ENCODE results near the gene TENT5C. TPM values are rescaled to one million over a fixed set of nuclear protein-coding genes. Genes with fewer than 3 reads are reported as not detected.

TENT5C gene
- total RNA-seq, 2 donors from 2014 or later: 17.0 to 20.1 TPM

- no peak overlapping the region for H3K4me3 ChIP-seq
- no peaks in the 10 kb centered on the region for H3K4me1 ChIP-seq
- peaks cover 11% of the 10 kb centered on the region for H3K36me3 ChIP-seq
- no peak overlapping the region for H3K27ac ChIP-seq
- TF ChIP-seq CTCF (IDR thresholded peaks at IDR 0.05): no peak
- DNase-seq (ENCODE audit: low spot score): no peak
- no peaks in the 10 kb centered on the region for H3K9me3 ChIP-seq
- H3K27me3 ChIP-seq: no peaks in the 10 kb centered on the region
Observed at GRCh38 chr1:117623141-117623540, 17.3 kb downstream of the TENT5C start.

- no peak for TF ChIP-seq CTCF (IDR thresholded peaks at IDR 0.05)
- no peak for DNase-seq (ENCODE audit: low spot score)
- Histone ChIP-seq H3K36me3 (peaks cover 11% of the 10 kb centered on the region), H3K9me3 (no peaks in the 10 kb centered on the region), H3K27me3 (no peaks in the 10 kb centered on the region), H3K27ac (no peak overlapping the region), H3K4me1 (no peaks in the 10 kb centered on the region), H3K4me3 (no peak overlapping the region)
Observed at GRCh38 chr1:117623698-117624097, 17.9 kb downstream of the TENT5C start.

- Histone ChIP-seq H3K4me3 (no peak overlapping the region), H3K4me1 (peaks cover 0 to 19% of the 10 kb centered on the region in 2 donors), H3K27me3 (no peaks in the 10 kb centered on the region), H3K27ac (no peak overlapping the region), H3K9me3 (no peaks in the 10 kb centered on the region), H3K36me3 (peaks cover 11% of the 10 kb centered on the region)
- TF ChIP-seq CTCF (IDR thresholded peaks at IDR 0.05): no peak
- no peak for DNase-seq (ENCODE audit: low spot score)
Observed at GRCh38 chr1:117627546-117628130, 21.8 kb downstream of the TENT5C start.

GRCh38 chr1:117628343-117628742, 22.5 kb downstream of the TENT5C start:
- Histone ChIP-seq H3K27ac (no peak overlapping the region), H3K4me3 (no peak overlapping the region), H3K4me1 (peaks cover 0 to 19% of the 10 kb centered on the region in 2 donors), H3K9me3 (no peaks in the 10 kb centered on the region), H3K36me3 (peaks cover 7% of the 10 kb centered on the region), H3K27me3 (no peaks in the 10 kb centered on the region)
- no peak for TF ChIP-seq CTCF (IDR thresholded peaks at IDR 0.05)
- DNase-seq (ENCODE audit: low spot score): no peak

GRCh38 chr1:117629625-117630422, 24.0 kb downstream of the TENT5C start:
- no peaks in the 10 kb centered on the region for H3K27me3 ChIP-seq
- H3K27ac ChIP-seq: peak overlapping the region in 1 of 2 donors; percentile 32
- peaks cover 0 to 19% of the 10 kb centered on the region in 2 donors for H3K4me1 ChIP-seq
- H3K9me3 ChIP-seq: no peaks in the 10 kb centered on the region
- no peak overlapping the region for H3K4me3 ChIP-seq
- DNase-seq (ENCODE audit: low spot score): no peak
- TF ChIP-seq CTCF (IDR thresholded peaks at IDR 0.05): no peak
- H3K36me3 ChIP-seq: no peaks in the 10 kb centered on the region

All from right atrium auricular region (tissue), 2 donors.